Measurements from ENCODE around the gene AMPH. TPM values are rescaled to one million over a fixed set of nuclear protein-coding genes. Genes with fewer than 3 reads are reported as not detected.

AMPH gene
- total and polyA plus RNA-seq, 2 of the 4 experiments (the other 2 are of a cell fraction), result 3.9 to 4.8 TPM

- WGBS, 2 experiments (ENCODE audit: extremely low coverage in 2 of 2, insufficient read length in 1 of 2), result no CpG with 5 or more reads among the region's 3 CpGs
- H4K5ac ChIP-seq (ENCODE audit: low read depth, low read length), result 0 out of 2 replicates have a peak overlapping the region, but pooled peaks have one; percentile 17
- no peak overlapping the region for H4K8ac ChIP-seq (ENCODE audit: low read depth in 2 of 2, low read length in 2 of 2)
- no peaks in the 10 kb centered on the region for H3K36me3 ChIP-seq (ENCODE audit: control insufficient read depth, insufficient read depth, low read length)
- H3K4ac ChIP-seq (ENCODE audit: low read depth, low read length), result no peak overlapping the region
- H3K9me3 ChIP-seq (ENCODE audit: control insufficient read depth, insufficient read depth, low read length), result no peaks in the 10 kb centered on the region
- no peak overlapping the region for H3K23ac ChIP-seq (ENCODE audit: low read depth, low read length)
- H3K4me1 ChIP-seq (ENCODE audit: control insufficient read depth, insufficient read depth, low read length), result peaks cover 2% of the 10 kb centered on the region; the same call in 1 of the 2 replicates
- peaks cover 5% of the 10 kb centered on the region; the same call in 1 of the 2 replicates for H3K27me3 ChIP-seq (ENCODE audit: control insufficient read depth, insufficient read depth, low read length)
- H3K14ac ChIP-seq (replicated peaks; ENCODE audit: low read depth, low read length), result no peak overlapping the region
- intact Hi-C loops (cut with micrococcal nuclease), result no loop called here
- H4K91ac ChIP-seq (ENCODE audit: insufficient read depth, low read depth, low read length), result no peak overlapping the region; the same call in 1 of the 2 replicates
- H3K9me1 ChIP-seq (ENCODE audit: insufficient read depth, low read length), result no peaks in the 10 kb centered on the region
- ATAC-seq (ENCODE audit: low read depth), result peak; percentile 63
- H3K4me2 ChIP-seq (ENCODE audit: low read depth, low read length), result 0 out of 2 replicates have a peak overlapping the region, but pooled peaks have one; percentile 38
- no peaks in the 10 kb centered on the region for H4K20me1 ChIP-seq (ENCODE audit: insufficient read depth, low read length)
- no peak overlapping the region for H3K4me3 ChIP-seq (ENCODE audit: insufficient read depth, low read depth, low read length)
- DNase-seq, result peak; percentile 84
- TF ChIP-seq CTCF (conservative IDR thresholded peaks at IDR 0.05; ENCODE audit: low read depth, low read length) (no peak), MXI1 (IDR thresholded peaks at IDR 0.05; ENCODE audit: borderline replicate concordance, low read depth, low read length) (no peak), ELK1 (IDR thresholded peaks at IDR 0.05; ENCODE audit: borderline replicate concordance, low read depth, low read length) (no peak), MAZ (IDR thresholded peaks at IDR 0.05; ENCODE audit: borderline replicate concordance, low read depth, low read length) (no peak), USF2 (IDR thresholded peaks at IDR 0.05; ENCODE audit: low read depth, low read length) (peak; percentile 88), RAD21 (IDR thresholded peaks at IDR 0.05; ENCODE audit: low read length) (no peak), CEBPB (IDR thresholded peaks at IDR 0.05; ENCODE audit: low read depth, low read length) (peak; percentile 84), RFX5 (IDR thresholded peaks at IDR 0.05; ENCODE audit: low read depth, low read length) (no peak), FOS (IDR thresholded peaks at IDR 0.05; ENCODE audit: low read depth, low read length) (no peak), BHLHE40 (IDR thresholded peaks at IDR 0.05; ENCODE audit: low read depth, low read length) (no peak)
- peak overlapping the region; percentile 35; the same call in 1 of the 2 replicates for H3K27ac ChIP-seq (ENCODE audit: insufficient read depth, low read length)
- no peak overlapping the region for H2AFZ ChIP-seq (replicated peaks; ENCODE audit: low read length, poor library complexity)
- no peak overlapping the region for H2AK9ac ChIP-seq (replicated peaks; ENCODE audit: low read depth, low read length, poor library complexity)
- H2BK120ac ChIP-seq (ENCODE audit: low read depth, low read length), result no peak overlapping the region
- H2AK5ac ChIP-seq (ENCODE audit: low read depth, low read length), result no peak overlapping the region
- no peak overlapping the region for H2BK5ac ChIP-seq (ENCODE audit: low read depth, low read length, poor library complexity, severe bottlenecking)
- H3K56ac ChIP-seq (ENCODE audit: extremely low read depth, insufficient read depth, low read length), result no peak overlapping the region
- dilution Hi-C loops (cut with HindIII; ENCODE audit: low sequenced_read_pairs, unreplicated experiment), result no loop called here
- in situ Hi-C loops (cut with MboI; ENCODE audit: low sequenced_read_pairs), result no loop called here
- no peak overlapping the region for H2BK15ac ChIP-seq (ENCODE audit: low read depth, low read length)
- no peak overlapping the region for H2BK20ac ChIP-seq (ENCODE audit: low read depth, low read length)
- no TSS peak for BruUV-seq (replicated peaks)
- no peak overlapping the region for H3K9ac ChIP-seq (ENCODE audit: low read depth, low read length)
- H3K79me1 ChIP-seq (ENCODE audit: low read depth in 1 of 2, low read length in 2 of 2), result no peaks in the 10 kb centered on the region
- CTCF ChIA-PET, result interaction anchor here (1.7 kb wide), 1 partner anchor 14 kb away, joined by 6 read pairs; no protein-coding TSS in a partner anchor
- H3K18ac ChIP-seq (ENCODE audit: low read depth, low read length), result peak overlapping the region; percentile 74
- POLR2A ChIA-PET (ENCODE audit: unreplicated experiment), result no interaction called here
Observed at GRCh38 chr7:38673795-38674194, 42.6 kb upstream of the AMPH start.
